ENCODE measurements around the gene GSN. TPM values are rescaled to one million over a fixed set of nuclear protein-coding genes. Genes with fewer than 3 reads are reported as not detected.

GSN gene
- total and polyA plus RNA-seq, 2 of the 13 experiments (the other 11 are each of a cell fraction or from before 2014, with no cell fraction given) = 294 to 307 TPM

GRCh38 chr9:121280715-121281613, 13.0 kb downstream of the GSN start (continued):
- TF ChIP-seq IRF9 (CRISPR knock-in tag; IDR thresholded peaks at IDR 0.05; ENCODE audit: borderline replicate concordance) (0 out of 2 replicates have a peak, but pooled peaks have one; percentile 33), ONECUT2 (CRISPR knock-in tag; IDR thresholded peaks at IDR 0.05) (no peak), AHR (CRISPR knock-in tag; IDR thresholded peaks at IDR 0.05) (0 out of 2 replicates have a peak, but pooled peaks have one; percentile 13), ZNF12 (CRISPR knock-in tag; IDR thresholded peaks at IDR 0.05) (0 out of 2 replicates have a peak, but pooled peaks have one; percentile 51), SALL2 (CRISPR knock-in tag; IDR thresholded peaks at IDR 0.05) (no peak), MEIS2 (CRISPR knock-in tag; IDR thresholded peaks at IDR 0.05) (no peak; the same call in 1 of the 2 replicates), ELK4 (CRISPR knock-in tag; IDR thresholded peaks at IDR 0.05; ENCODE audit: borderline replicate concordance) (no peak), NR2F2 (IDR thresholded peaks at IDR 0.05; ENCODE audit: borderline replicate concordance, low read depth) (peak; percentile 93), SP4 (CRISPR knock-in tag; IDR thresholded peaks at IDR 0.05) (no peak), CAMTA2 (CRISPR knock-in tag; IDR thresholded peaks at IDR 0.05; ENCODE audit: borderline replicate concordance) (no peak), KLF9 (CRISPR knock-in tag; IDR thresholded peaks at IDR 0.05; ENCODE audit: low read depth) (no peak), MEF2D (CRISPR knock-in tag; IDR thresholded peaks at IDR 0.05) (peak; percentile 10; the same call in 1 of the 2 replicates), ZNF766 (CRISPR knock-in tag; IDR thresholded peaks at IDR 0.05; ENCODE audit: borderline replicate concordance) (no peak), TEAD2 (CRISPR knock-in tag; IDR thresholded peaks at IDR 0.05) (no peak), ZSCAN29 (CRISPR knock-in tag; conservative IDR thresholded peaks at IDR 0.05) (no peak; the same call in 1 of the 2 replicates), FOXK1 (CRISPR knock-in tag; IDR thresholded peaks at IDR 0.05; ENCODE audit: borderline replicate concordance, low read depth) (peak; percentile 73; the same call in 1 of the 2 replicates), PHF8 (CRISPR knock-in tag; IDR thresholded peaks at IDR 0.05) (no peak), PATZ1 (CRISPR knock-in tag; IDR thresholded peaks at IDR 0.05) (peak; percentile 59; the same call in 1 of the 2 replicates), PAX8 (CRISPR knock-in tag; IDR thresholded peaks at IDR 0.05; ENCODE audit: borderline replicate concordance) (0 out of 2 replicates have a peak, but pooled peaks have one; percentile 45), KDM5B (CRISPR knock-in tag; IDR thresholded peaks at IDR 0.05; ENCODE audit: borderline replicate concordance) (peak; percentile 49; the same call in 1 of the 2 replicates), FOXA3 (CRISPR knock-in tag; IDR thresholded peaks at IDR 0.05) (peak; percentile 86)

Data from HepG2 (cell line).